GM19351 (cell line): ENCODE measurements around the gene PPP1R16B.

Experiments used
- ATAC-seq: cut with Tn5 transposase; IDR thresholded peaks from one replicate; pipeline ENCODE4 v1.9.1; 2021; ENCODE audit warnings: mild to moderate bottlenecking, moderate library complexity; ENCODE audit not compliant: unreplicated experiment

PPP1R16B gene

DNA sequence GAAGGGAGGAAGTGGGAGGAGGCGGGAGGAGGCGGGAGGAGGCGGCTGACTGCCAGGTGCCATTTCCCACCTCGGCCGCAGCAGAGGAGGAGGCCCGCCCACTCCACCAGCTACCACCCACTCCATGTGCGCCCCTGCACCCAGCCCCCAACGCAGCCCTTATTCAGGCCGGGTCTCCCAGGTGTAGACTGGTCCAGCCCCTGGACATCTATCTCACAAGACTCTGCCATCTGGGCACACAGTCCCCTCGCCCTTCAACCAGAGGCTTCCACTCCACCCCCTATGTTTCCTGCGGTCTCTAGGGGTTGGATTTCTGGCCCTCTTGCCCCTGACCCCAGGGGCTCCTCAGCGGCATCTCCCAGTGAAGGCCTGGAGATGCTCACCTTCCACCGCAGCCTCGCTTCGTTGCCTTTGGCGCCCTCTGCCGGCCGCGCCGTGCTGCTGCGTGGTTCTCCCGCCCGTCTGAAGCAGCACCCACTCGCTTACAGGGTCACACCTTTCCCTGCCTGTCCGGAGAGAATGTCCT, 88.1 kb downstream of the PPP1R16B start:
- peak; percentile 42 for ATAC-seq

GRCh38 chr20:38894091-38894847, 88.8 kb downstream of the PPP1R16B start:
- ATAC-seq, result no peak

- ATAC-seq, result no peak
Observed at GRCh38 chr20:38895098-38895949, 89.8 kb downstream of the PPP1R16B start.

- no peak for ATAC-seq
Observed at GRCh38 chr20:38896009-38896594, 90.6 kb downstream of the PPP1R16B start.

- no peak for ATAC-seq
Observed at GRCh38 chr20:38897267-38897666, 91.8 kb downstream of the PPP1R16B start.

DNA sequence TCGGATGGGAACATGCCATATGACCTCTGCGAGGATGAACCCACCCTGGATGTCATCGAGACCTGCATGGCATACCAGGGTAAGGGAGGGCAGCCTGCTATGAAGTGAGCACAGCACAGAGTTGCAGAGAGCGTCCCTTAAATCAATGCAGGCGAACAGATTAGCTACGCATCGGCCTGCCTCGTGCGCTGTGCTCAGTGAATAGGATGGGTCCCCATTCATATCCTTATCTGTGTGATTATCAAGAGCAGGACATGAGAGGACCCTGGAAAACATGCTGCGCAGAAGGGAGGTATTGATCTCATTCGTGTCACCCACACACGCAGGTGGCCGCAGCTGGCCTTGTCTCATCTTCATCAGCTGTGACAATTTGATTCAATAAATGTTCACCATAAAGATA, 95.1 kb downstream of the PPP1R16B start:
- no peak for ATAC-seq

GRCh38 chr20:38902601-38903000, 97.1 kb downstream of the PPP1R16B start:
- no peak for ATAC-seq

- no peak for ATAC-seq
Observed at GRCh38 chr20:38903335-38903734, 97.8 kb downstream of the PPP1R16B start.

- no peak for ATAC-seq
Observed at GRCh38 chr20:38905375-38905774, 99.9 kb downstream of the PPP1R16B start.

DNA sequence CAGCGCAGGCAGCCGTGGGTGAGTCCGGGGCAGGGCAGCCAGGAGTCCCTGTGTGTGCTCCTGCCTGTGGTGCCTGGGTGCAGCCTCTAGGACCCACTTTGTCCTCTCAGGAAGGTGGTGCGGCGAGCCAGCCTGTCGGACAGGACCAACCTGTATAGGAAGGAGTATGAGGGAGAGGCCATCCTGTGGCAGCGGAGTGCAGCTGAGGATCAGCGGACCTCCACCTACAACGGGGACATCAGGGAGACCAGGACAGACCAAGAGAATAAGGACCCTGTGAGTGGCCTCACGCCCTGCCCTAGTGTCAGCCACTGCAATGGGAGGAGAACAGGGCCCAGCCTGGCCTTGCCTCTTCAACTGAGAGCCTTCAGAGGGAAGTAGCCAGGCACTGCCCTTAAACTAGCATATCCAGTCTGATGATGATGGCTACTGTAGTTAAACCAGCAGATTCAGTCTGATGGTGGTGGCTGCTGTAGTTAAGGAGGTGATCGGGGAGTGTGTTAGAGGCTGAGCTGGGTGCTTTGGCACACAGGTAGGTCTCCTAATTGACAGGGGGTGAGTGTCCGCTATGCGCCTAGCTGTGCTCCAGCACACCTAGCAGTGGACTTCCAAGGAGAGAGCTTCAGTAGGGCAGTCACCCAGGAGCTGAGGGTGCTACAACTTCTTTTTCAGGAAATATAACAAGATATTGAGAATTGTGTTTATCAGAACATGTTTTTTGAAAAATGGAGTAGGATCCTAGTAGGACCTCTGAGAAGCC, 102.6 kb downstream of the PPP1R16B start:
- ATAC-seq, result no peak

GRCh38 chr20:38915355-38915754, 109.9 kb downstream of the PPP1R16B start:
- ATAC-seq, result no peak

- no peak for ATAC-seq
Observed at GRCh38 chr20:38917657-38918056, 112.2 kb downstream of the PPP1R16B start.

- ATAC-seq, result no peak
Observed at GRCh38 chr20:38918172-38918571, 112.7 kb downstream of the PPP1R16B start.

DNA sequence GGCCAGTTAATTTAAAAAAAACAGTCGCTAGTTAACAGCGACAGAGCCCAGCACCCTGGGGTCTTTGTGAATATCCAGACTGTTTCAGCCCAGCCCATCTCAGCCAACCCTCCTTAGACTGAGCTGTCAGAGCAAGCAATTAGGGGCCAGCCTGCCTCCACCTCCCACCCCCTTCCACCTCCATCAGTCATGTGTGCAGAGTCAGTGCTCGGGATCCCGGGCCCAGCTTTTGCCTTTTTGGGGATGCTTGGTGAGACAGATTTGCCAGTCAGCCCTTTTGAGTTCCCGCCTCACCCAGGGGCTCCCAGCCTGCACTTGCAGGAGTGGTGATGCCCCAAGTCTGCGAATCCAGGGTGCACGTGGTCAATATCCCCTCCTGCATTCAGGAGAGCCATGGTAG, 114.2 kb downstream of the PPP1R16B start:
- no peak for ATAC-seq

DNA sequence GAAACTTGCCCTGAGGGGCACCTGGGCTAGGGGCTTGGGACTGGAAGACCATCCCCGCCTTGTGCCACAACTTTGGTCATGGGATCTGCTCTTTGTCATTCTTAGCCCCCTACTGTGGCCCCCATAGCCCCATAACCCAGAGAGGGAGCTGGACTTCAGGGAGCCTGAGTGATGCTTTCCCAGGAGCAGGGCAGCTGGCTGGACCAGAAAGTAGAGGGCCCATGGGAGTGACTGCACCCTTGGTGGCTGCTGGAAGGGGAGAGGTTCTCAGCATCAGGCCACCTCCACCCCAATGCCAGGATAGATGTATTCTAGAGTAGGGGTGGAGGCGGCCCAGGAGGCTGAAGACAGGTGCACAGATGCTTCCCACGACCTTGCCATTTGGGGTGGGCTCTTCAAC, 114.9 kb downstream of the PPP1R16B start:
- ATAC-seq, result no peak

- ATAC-seq, result no peak
Observed at GRCh38 chr20:38920851-38921250, 115.4 kb downstream of the PPP1R16B start.

- ATAC-seq, result no peak
Observed at GRCh38 chr20:38924718-38925117, 119.2 kb downstream of the PPP1R16B start.

GRCh38 chr20:38926142-38926933, 120.8 kb downstream of the PPP1R16B start, which contains the start of gene FAM83D:
Gene FAM83D, plus strand, starts transcription at chr20:38926417. Its CDS starts 26 bp downstream, at chr20:38926443.
- peak; percentile 94 for ATAC-seq

- peak; percentile 1 for ATAC-seq
Observed at GRCh38 chr20:38926934-38927616, 121.6 kb downstream of the PPP1R16B start.
